Measurements from ENCODE around the gene CAPN12.
"Not testable (repeated sequence)": the region's sequence is repeated elsewhere in the genome, so short reads cannot be mapped to it uniquely, and the experiment has no call there.

DNA sequence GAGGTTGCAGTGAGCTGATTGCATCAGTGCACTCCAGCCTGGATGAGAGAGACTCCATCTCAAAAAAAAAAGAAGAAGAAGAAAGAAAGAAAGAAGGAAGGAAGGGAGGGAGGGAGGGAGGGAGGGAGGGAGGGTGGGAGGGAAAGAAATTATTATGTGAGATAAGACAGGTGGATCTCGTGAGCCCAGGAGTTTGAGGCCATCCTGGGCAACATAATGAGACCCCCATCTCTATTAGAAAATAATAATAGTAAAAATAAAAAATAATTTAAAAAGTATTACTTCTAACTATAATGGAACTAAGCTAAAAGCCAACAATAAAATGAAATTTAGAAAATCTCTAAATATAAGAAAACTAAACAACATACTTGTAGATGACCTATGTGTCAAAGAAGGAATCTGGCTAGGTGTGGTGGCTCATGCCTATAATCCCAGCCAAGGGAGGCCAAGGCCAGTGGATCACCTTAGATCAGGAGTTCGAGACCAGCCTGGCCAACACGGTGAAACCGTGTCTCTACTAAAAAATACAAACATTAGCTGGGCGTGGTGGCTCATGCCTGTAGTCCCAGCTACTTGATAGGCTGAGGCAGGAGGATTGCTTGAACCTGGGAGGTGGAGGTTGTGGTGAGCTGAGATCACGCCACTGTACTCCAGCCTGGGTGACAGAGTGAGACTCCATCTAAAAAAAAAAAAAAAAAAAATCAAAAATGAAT is 16.7 kb upstream of the CAPN12 start:
- TF ChIP-seq, protein P1, sequence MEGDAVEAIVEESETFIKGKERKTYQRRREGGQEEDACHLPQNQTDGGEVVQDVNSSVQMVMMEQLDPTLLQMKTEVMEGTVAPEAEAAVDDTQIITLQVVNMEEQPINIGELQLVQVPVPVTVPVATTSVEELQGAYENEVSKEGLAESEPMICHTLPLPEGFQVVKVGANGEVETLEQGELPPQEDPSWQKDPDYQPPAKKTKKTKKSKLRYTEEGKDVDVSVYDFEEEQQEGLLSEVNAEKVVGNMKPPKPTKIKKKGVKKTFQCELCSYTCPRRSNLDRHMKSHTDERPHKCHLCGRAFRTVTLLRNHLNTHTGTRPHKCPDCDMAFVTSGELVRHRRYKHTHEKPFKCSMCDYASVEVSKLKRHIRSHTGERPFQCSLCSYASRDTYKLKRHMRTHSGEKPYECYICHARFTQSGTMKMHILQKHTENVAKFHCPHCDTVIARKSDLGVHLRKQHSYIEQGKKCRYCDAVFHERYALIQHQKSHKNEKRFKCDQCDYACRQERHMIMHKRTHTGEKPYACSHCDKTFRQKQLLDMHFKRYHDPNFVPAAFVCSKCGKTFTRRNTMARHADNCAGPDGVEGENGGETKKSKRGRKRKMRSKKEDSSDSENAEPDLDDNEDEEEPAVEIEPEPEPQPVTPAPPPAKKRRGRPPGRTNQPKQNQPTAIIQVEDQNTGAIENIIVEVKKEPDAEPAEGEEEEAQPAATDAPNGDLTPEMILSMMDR (conservative IDR thresholded peaks at IDR 0.05; ENCODE audit: low read depth, low read length): not testable (repeated sequence)
- TF ChIP-seq SMC3 (IDR thresholded peaks at IDR 0.05; ENCODE audit: low read depth, low read length): not testable (repeated sequence)
- TF ChIP-seq, protein P2, sequence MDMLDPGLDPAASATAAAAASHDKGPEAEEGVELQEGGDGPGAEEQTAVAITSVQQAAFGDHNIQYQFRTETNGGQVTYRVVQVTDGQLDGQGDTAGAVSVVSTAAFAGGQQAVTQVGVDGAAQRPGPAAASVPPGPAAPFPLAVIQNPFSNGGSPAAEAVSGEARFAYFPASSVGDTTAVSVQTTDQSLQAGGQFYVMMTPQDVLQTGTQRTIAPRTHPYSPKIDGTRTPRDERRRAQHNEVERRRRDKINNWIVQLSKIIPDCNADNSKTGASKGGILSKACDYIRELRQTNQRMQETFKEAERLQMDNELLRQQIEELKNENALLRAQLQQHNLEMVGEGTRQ (IDR thresholded peaks at IDR 0.05; ENCODE audit: low read depth, low read length): not testable (repeated sequence)

All from IMR-90 (cell line).